Tibial nerve (tissue), 4 donors: ENCODE data around the gene GAN. TPM values are rescaled to one million over a fixed set of nuclear protein-coding genes. Genes with fewer than 3 reads are reported as not detected.

Experiments
- DNase-seq, 2 donors: peaks; one replicate each; pipeline ENCODE4 v3.0.0-alpha.2; 2019; ENCODE audit warnings: low spot score in 2 of 2
- H3K27ac ChIP-seq, 4 donors: fragments of 200-600 bp; sonication (generic) in 3 of 4; one replicate each; pipeline ENCODE4 v1.5.1; 2017 to 2019; ENCODE audit warnings: mild to moderate bottlenecking in 1 of 4
- H3K27me3 ChIP-seq, 2 donors: fragments of 200-600 bp; sonication (generic) in 1 of 2; one replicate each; pipeline versions ENCODE4 v1.5.1 to v1.6.0; 2017 to 2019
- H3K36me3 ChIP-seq, 3 donors: fragments of 200-600 bp; sonication (generic); one replicate each; pipeline ENCODE4 v1.5.1; 2018 to 2019
- H3K4me1 ChIP-seq, 4 donors: fragments of 200-600 bp; sonication (generic) in 3 of 4; one replicate each; pipeline ENCODE4 v1.5.1; 2017 to 2019
- H3K4me3 ChIP-seq, 4 donors: fragments of 200-600 bp; sonication (generic) in 3 of 4; one replicate each; pipeline ENCODE4 v1.5.1; 2017 to 2019; ENCODE audit warnings: mild to moderate bottlenecking in 1 of 4, moderate library complexity in 1 of 4
- H3K9me3 ChIP-seq, 4 donors: fragments of 200-600 bp; sonication (generic) in 3 of 4; one replicate each; pipeline ENCODE4 v1.5.1; 2017 to 2019
- CTCF ChIP-seq, 5 experiments: fragments of 200-600 bp in 3 of 5; fragments of 450-650 bp in 2 of 5; sonication (generic) in 3 of 5; IDR thresholded peaks; one replicate each; pipeline ENCODE4 v1.5.1; 2016 to 2019; ENCODE audit warnings: antibody characterized with exemption in 5 of 5, mild to moderate bottlenecking in 3 of 5, moderate library complexity in 2 of 5
- EP300 ChIP-seq, 2 donors: sonication (generic); formaldehyde crosslinking; IDR thresholded peaks; one replicate each; pipeline ENCODE4 v1.6.1; 2017; ENCODE audit warnings: antibody characterized with exemption in 2 of 2, mild to moderate bottlenecking in 1 of 2
- POLR2A ChIP-seq, 2 donors: fragments of 450-650 bp; IDR thresholded peaks; one replicate each; pipeline ENCODE4 v1.6.1; 2017; ENCODE audit warnings: antibody characterized with exemption in 2 of 2, mild to moderate bottlenecking in 2 of 2, moderate library complexity in 2 of 2
- WGBS, 2 donors: methylation state at CpG; one replicate each; pipeline ENCODE4 v1.1.5; 2018; 5-methylcytosine and 5-hydroxymethylcytosine counted together
- total RNA-seq, 4 donors: library from RNA; depleted of rRNA; stranded (reverse); fragments of >200 nt; gene quantifications; one replicate each; pipeline ENCODE4 v1.1.0, GENCODE V29; 2016

The GAN gene
- total RNA-seq, 4 donors from 2014 or later: 9.0 to 9.3 (median 9.1) TPM

- H3K9me3 ChIP-seq: no peaks in the 10 kb centered on the region
- WGBS, 2 donors: 93% methylated on average over 5 of the region's 5 CpGs
Observed at GRCh38 chr16:81268509-81268908, 46.3 kb upstream of the GAN start.

GRCh38 chr16:81273223-81273950 lies 41.4 kb upstream of the GAN start:
- 62 to 70% methylated on average over 10 of the region's 10 CpGs for WGBS, 2 donors
- no peak for DNase-seq
- no peaks in the 10 kb centered on the region for H3K36me3 ChIP-seq
- H3K27me3 ChIP-seq: no peaks in the 10 kb centered on the region
- H3K4me1 ChIP-seq: no peaks in the 10 kb centered on the region
- no peak overlapping the region for H3K4me3 ChIP-seq
- TF ChIP-seq POLR2A (IDR thresholded peaks at IDR 0.05) (no peak), EP300 (IDR thresholded peaks at IDR 0.05) (no peak), CTCF (IDR thresholded peaks at IDR 0.05) (no peak)
- peak overlapping the region in 1 of 4 donors; percentile 52 for H3K27ac ChIP-seq
- no peaks in the 10 kb centered on the region for H3K9me3 ChIP-seq

More at GRCh38 chr16:81268509-81268908, 46.3 kb upstream of the GAN start:
- no peak for TF ChIP-seq POLR2A (IDR thresholded peaks at IDR 0.05)
- no peak for TF ChIP-seq CTCF (IDR thresholded peaks at IDR 0.05)
- no peak for TF ChIP-seq EP300 (IDR thresholded peaks at IDR 0.05)
- no peak overlapping the region for H3K4me3 ChIP-seq
- peaks cover 0 to 22% (median 2%) of the 10 kb centered on the region in 4 donors for H3K4me1 ChIP-seq
- H3K36me3 ChIP-seq: no peaks in the 10 kb centered on the region
- H3K27ac ChIP-seq: no peak overlapping the region
- no peak for DNase-seq
- no peaks in the 10 kb centered on the region for H3K27me3 ChIP-seq

- Histone ChIP-seq H3K4me3 (no peak overlapping the region), H3K36me3 (no peaks in the 10 kb centered on the region), H3K27me3 (no peaks in the 10 kb centered on the region), H3K9me3 (no peaks in the 10 kb centered on the region), H3K27ac (peak overlapping the region in 1 of 4 donors; percentile 32), H3K4me1 (no peaks in the 10 kb centered on the region)
- TF ChIP-seq POLR2A (IDR thresholded peaks at IDR 0.05) (no peak), EP300 (IDR thresholded peaks at IDR 0.05) (no peak), CTCF (IDR thresholded peaks at IDR 0.05) (no peak)
- WGBS, 2 donors: 46 to 59% methylated on average over 8 to 9 of the region's 9 CpGs
- DNase-seq: no peak
Observed at GRCh38 chr16:81275064-81275532, 39.7 kb upstream of the GAN start.

GRCh38 chr16:81275795-81276194 lies 39.0 kb upstream of the GAN start:
- H3K4me1 ChIP-seq: no peaks in the 10 kb centered on the region
- H3K27ac ChIP-seq: peak overlapping the region in 1 of 4 donors; percentile 32
- no peaks in the 10 kb centered on the region for H3K27me3 ChIP-seq
- H3K9me3 ChIP-seq: no peaks in the 10 kb centered on the region
- TF ChIP-seq CTCF (IDR thresholded peaks at IDR 0.05): no peak
- TF ChIP-seq EP300 (IDR thresholded peaks at IDR 0.05): no peak
- no peak for TF ChIP-seq POLR2A (IDR thresholded peaks at IDR 0.05)
- no peak overlapping the region for H3K4me3 ChIP-seq
- H3K36me3 ChIP-seq: no peaks in the 10 kb centered on the region
- no peak for DNase-seq
- 80 to 86% methylated on average over 8 of the region's 9 CpGs for WGBS, 2 donors

GRCh38 chr16:81276323-81276722 lies 38.4 kb upstream of the GAN start:
- H3K9me3 ChIP-seq: no peaks in the 10 kb centered on the region
- no peak overlapping the region for H3K4me3 ChIP-seq
- peak overlapping the region in 1 of 4 donors; percentile 4 for H3K27ac ChIP-seq
- no peaks in the 10 kb centered on the region for H3K27me3 ChIP-seq
- no peaks in the 10 kb centered on the region for H3K36me3 ChIP-seq
- TF ChIP-seq POLR2A (IDR thresholded peaks at IDR 0.05): no peak
- TF ChIP-seq EP300 (IDR thresholded peaks at IDR 0.05): no peak
- TF ChIP-seq CTCF (IDR thresholded peaks at IDR 0.05): no peak
- no peaks in the 10 kb centered on the region for H3K4me1 ChIP-seq
- DNase-seq: no peak
- WGBS, 2 donors: 89 to 91% methylated on average over 3 of the region's 3 CpGs
